HPDE6-E6E7 (cell line): ENCODE results near the gene FAM171A2.
"Not testable (repeated sequence)": the region's sequence is repeated elsewhere in the genome, so short reads cannot be mapped to it uniquely, and the experiment has no call there.

Experiments used
- DNase-seq: peaks from one replicate; pipeline ENCODE4 v3.0.0; 2011; ENCODE audit warnings: missing footprints; ENCODE audit errors: extremely low spot score

FAM171A2 gene

DNA sequence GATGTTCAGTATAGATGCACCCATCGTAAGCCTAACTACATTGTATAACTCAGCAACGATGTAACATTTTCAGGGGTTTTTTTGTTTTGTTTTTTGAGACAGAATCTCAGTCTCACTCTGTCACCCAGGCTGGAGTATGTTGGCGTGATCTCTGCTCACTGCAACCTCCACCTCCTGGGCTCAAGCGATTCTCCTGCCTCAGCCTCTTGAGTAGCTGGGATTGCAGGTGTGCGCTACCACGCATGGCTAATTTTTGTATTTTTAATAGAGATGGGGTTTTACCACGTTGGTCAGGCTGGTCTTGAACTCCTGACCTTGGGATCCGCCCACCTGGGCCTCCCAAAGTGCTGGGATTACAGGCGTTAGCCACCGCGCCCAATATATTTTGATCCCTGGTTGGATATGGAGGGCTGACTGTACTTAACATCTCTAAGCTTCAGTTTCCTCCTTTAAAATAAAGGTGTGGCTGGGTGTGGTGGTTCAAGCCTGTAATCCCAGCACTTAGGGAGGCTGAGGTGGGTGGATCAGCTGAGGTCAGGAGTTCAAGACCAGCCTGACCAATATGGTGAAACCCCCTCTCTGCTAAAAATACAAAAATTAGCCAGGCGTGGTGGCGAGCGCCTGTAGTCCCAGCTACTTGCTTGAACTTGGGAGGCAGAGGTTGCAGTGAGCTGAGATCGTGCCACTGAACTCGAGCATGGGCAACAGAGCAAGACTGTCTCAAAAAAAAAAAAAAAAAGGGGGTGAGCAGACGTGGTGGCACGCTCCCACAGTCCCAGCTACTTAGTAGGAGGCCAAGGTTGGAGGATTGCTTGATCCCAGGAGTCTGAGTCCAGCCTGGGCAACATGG is 16.2 kb downstream of the FAM171A2 start:
- not testable (repeated sequence) for DNase-seq

DNA sequence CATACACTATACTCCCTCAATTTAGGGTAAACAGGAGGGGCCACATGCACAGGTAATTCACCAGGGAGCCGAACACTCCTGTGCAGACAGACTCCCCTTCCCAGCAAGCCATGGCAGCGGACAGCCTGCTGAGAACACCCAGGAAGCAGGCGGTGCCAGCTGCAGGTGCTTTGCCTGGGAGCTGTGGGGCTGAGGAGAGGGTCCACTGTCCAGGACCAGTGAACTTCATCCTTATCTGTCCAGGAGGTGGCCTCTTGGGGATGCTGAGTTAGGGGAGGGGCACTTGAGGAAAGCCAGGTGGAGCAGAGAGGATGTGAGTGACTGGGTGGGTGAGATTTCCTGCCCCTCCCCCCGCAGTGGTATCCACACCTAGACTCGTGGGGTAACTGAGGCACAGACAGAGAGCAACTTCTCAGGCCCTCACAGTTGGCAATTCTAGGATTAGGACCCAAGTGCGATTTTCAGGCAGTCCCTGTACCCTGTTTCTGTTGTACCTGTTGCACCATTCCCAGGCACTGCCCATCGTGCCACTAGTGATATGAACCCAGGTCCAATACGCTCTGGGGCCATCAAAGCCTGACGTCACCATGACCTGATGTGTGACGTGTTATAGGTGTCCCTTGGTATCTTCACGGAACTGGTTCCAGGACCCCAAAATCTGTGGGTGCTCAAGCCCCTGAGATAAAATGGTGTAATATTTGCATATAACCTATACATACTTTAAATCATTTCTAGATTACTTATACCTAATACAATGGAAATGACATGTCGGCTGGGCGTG is 17.4 kb downstream of the FAM171A2 start:
- no peak for DNase-seq

DNA sequence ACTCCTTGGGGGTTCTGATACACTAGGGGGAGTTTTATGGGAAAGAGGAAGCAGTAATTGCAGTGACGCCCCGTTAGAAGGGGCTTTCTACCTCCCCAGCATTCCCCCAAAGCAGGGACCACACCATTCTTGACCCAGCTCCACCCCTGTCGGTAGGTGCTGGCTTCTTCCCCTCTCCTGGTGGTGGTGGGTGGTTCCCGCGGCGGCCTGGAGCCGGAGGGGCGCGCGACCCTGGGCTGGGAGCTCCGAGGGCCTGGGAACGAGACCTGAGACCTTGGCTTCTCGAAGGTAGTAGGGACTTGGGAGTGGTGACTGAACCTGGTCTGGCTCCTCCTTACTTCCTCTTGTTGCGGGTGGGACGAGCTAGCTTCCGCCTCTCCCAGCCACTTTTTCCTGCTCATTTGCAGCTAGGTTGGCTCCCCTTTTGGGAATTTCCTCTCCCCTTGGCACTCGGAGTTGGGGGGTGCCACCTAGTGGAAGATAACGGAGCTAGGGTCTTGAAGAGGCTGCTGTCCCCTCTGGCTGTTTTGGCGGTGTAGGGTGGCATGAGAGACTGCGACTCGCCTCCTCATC is 18.1 kb downstream of the FAM171A2 start:
- no peak for DNase-seq

DNA sequence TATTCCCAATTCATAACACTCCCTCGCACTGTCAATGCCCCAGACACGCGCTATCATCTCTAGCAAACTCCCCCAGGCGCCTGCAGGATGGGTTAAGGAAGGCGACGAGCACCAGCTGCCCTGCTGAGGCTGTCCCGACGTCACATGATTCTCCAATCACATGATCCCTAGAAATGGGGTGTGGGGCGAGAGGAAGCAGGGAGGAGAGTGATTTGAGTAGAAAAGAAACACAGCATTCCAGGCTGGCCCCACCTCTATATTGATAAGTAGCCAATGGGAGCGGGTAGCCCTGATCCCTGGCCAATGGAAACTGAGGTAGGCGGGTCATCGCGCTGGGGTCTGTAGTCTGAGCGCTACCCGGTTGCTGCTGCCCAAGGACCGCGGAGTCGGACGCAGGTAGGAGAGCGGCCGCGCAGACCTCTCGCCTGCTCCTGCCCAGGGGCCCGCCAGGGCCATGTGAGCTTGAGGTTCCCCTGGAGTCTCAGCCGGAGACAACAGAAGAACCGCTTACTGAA is 18.7 kb downstream of the FAM171A2 start, which contains the start of gene GRN:
Gene GRN, plus strand, starts transcription at position 364 of the 515 bp plus-strand sequence. CDS start 3,863 bp downstream, outside the sequence.
- peak; percentile 99 for DNase-seq

DNA sequence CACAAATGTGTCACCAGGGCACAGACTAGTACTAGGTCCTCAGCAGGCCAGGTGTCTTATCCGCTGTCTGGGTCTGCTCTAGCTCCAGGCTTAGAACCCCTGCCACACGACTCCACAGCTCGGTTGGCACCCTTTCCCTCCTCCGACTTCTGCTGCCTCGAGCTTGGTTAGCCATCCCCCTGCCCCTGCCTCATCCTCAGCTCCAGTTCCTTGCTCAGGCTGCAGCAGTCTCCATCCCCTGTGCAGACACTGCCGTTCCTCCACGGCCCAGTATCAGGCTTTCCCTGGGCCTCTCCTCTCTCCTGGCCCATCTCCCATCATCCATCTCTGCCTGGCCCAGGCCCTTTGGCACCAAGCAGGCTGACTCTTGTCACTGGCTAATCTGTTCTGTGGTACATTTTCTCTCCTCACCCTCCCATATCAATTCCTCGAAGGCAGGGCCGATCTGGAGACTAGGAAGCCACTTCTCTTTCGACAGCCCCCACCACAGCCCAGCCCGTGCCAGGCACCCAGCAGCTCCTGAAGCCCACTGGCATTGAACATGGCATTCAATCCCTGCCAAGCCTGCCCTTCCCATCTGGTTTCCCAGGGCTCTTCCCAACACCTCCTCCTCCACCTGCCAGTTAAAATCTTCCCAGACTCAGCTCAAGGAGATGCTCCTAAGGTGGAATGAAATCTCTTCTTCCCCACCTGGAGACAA is 20.0 kb downstream of the FAM171A2 start:
- DNase-seq, result no peak

DNA sequence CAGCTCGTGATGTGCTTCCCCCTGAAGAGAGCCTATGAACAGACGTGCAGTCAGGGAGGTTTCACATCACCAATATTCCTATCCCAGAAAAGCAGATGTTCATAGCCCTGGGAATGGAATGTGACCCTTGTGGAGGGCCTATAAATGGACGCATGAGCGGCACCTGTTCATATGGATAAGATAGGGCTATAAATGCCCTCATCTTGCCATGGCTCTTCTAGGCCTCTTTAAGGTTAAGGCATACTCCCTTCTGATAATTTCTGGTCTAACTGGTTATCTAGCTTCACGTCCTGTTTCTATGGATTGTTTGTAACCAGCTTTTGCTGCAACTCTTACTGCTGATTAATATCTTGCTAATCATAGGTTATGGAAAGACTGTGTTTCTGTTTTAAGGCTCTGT is 23.1 kb downstream of the FAM171A2 start:
- DNase-seq, result not testable (repeated sequence)

DNA sequence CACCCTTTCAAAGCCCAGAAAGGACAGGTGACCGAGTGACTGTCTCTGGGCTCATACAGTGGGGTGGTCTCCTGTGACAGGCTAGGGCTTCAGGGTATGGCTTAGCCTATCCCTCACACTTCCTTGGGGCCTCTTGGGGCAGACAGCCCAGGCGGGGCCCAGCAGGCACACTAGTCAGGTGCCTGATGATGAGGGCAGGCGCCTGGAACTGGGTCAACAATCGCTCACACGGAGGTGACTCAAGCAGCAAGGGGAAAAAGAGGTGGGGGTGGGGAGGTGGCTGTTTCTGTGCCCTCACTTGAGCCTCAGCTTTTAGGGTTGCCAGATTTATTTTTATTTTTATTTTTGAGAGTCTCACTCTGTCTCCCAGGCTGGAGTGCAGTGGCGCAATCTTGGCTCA is 25.0 kb downstream of the FAM171A2 start:
- no peak for DNase-seq

DNA sequence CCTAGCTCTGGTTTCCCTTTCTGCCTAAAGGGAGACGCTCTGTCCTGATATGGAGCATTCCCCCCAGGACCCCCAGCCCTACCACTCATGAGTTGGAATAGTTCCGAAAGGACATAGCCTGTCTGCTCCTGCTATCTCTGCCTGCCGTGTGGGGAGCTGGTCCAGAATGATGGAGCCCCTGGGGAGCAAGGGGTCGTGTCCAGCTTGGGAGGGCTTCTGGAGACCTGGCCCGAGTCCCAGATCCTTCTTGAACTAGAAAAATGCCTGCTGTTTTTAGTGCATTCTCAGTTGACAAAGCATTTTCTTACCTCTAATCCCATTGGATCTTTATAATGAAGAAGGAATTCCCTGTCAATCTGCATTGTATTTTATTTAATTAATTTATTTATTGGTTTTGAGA is 27.7 kb downstream of the FAM171A2 start:
- DNase-seq, result no peak

DNA sequence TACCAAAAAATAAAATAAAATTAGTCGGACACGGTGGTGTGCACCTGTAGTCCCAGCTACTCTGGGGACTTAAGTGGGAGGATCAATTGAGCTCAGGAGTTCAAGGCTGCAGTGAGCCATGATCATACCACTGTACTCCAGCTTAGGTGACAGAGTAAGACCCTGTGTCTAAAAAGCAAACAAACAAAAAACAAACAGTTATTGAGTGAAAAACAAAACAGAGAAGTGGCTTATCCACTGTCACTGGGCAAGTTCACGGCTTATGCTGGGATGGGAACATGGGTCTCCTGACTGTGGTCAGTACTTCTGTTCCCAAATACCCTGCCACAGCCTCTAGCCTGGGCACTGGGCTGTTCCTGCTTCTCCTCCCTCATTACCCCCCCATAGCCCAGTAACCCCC is 28.1 kb downstream of the FAM171A2 start:
- no peak for DNase-seq

DNA sequence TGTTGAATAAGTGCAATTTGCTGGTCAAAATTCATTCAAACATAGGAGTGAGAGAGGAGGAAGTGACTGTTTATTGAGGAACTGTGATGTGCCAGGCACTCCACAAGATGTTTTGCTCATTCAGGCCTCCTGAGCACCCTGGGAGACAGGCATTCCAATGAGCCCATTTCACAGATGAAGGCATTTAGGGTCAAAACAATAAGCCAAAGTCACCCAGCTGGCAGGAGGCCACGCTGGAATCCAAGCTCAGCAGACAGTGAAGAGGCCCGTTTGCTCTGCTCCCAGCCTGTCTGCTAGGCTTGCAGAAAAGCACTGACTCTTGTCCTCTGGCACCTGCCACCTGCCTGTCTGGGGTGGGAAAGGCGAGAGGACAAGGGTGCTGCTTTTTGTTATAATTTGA is 28.9 kb downstream of the FAM171A2 start:
- DNase-seq, result no peak

DNA sequence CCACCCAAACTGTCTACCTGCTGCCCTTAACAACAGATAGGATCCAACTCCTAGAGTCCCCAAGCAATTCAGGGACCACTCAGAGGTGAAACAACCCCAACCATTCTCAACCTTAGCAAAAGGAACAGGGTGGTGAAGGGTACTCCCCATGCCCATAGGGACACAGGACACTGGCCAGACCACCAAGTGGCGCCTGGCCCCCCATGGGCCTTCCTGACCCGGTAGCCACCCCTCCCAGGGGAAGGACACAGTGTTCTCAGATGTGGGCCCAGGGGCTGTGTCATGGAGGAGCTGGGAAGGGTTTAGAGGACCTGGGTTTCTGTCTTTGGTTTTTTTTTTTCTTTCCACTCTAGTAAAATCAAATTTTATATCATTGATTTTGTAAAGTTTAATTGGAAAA is 29.3 kb downstream of the FAM171A2 start:
- no peak for DNase-seq

DNA sequence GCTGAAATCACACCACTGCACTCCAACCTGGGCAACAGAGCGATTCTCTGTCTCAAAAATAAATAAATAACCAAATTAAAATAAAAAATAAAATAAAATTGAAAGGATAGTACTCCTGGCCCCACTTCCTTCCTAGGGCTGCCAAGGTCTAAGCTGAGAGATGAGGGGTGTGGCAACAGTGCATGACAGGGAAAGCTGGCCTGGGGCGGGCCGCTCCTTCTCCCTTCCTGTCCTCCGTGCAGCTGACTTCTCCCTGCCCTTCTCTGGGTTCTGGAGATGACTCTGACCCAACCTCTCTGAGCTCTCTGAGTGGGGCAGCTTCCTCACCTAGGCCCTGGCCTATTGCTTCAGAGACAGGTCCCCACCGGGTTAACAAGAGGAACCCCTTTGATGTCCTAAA is 30.3 kb downstream of the FAM171A2 start:
- no peak for DNase-seq

DNA sequence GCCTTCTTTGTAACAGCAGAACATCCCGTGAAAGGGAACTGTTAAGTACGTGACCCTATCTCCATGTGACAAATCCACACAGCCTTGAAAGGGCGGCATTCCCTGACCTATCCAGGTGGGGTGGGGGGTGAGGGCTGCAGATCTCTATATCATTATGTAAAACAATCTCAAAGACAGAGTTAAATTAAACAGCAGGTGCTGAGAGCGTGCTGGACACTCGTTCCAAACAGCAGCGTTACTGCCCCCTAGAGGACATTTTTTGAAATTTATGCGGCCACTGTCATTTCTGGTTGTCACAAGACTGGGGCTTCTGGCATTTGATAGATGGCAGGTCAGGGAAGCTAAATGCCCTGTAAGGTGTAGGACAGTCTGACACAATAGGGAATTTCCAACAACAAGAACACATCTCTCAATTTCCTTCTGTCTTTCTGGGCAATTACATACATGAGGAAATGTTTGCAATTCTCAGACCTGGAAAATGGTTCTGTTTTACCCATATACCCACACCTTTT is 32.3 kb downstream of the FAM171A2 start:
- no peak for DNase-seq

DNA sequence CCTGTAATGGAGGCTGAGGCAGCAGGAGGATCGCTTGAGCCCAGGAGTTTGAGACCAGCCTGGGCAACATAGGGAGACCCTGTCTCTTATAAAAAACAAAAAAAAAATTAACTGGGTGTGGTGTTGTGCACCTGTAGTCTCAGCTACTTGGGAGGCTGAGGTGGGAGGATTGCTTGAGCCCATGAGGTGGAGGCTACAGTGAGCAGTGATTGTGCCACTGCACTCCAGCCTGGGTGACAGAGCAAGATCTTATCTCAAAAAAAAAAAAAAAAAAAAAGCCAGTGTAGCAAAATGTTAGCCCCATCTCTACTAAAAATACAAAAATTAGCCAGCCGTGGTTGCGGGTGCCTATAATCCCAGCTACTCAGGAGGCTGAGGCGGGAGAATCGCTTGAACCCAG is 33.4 kb downstream of the FAM171A2 start:
- DNase-seq, result not testable (repeated sequence)

DNA sequence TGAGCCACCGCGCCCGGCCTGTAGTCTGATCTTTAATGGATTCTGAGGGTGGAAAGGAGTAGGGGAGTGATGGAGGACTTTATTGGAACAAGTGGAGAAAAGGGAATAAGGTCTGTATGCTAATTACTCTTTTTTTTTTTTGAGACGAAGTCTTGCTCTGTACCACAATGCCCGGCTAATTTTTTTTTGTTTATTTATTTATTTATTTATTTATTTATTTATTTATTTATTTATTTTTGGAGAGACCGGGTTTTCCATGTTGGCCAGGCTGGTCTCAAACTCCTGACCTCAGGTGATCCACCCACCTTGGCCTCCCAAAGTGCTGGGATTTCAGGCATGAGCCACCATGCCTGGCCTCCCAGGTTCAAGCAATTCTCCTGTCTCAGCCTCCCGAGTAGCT is 34.1 kb downstream of the FAM171A2 start:
- DNase-seq, result not testable (repeated sequence)

DNA sequence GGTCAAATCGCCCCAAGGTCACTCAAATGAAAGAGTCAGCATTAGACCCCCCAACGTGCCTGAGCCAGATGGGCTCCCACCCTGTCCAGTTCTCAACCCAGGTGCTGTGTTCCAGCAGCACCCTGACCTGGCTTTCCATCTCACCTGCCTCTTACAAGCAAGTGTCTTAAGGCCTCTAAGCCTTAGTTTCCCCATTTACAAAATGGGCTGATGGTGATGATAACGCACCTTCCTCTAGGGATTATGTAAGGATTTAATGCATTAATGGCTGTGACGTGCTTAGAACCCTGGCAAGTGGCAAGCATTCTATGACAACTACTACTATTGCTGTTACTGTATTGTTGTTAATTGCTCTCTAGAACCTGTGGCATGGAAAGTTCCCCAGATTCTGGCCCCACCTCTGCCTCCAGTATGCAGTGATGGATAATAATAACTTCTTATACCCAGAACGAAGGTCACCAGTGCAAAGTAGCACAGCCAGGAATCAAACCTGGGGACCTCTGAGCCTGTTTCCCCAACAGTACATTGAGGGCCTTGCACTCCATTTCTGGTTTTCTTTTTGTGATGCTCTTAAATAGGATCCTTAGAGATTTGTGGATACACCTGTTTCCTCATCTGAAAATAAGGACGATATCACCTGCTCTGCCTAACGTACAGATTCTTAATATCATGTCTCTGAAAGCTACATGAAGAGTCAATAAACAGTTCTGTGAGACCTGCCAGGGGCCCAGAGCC is 35.8 kb downstream of the FAM171A2 start:
- DNase-seq, result no peak

DNA sequence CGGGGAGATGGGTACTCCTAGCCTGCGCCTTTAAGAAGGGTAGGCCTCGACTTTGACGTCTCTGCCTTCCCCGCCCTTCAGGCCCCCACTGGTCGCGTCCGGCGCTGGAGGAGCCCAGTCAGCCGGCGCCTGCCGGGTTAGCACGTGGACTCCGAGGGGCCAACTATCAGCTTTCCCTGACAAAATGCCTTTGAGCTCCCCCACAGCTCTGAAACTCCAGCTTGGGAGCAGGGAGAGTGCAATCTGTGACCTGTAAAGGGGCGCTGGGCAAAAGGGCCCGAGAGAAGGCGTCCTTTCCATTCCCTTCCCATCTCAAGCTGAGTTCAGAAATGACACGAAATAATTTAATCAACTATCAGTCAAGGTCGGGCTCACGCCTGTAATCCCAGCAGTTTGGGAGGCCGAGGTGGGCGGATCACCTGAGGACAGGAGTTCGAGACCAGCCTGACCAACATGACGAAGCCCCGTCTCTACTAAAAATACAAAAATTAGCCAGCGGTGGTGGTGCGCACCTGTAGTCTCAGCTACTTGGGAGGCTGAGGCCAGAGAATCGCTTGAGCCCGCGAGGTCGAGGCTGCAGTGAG is 36.7 kb downstream of the FAM171A2 start:
- peak; percentile 97 for DNase-seq

DNA sequence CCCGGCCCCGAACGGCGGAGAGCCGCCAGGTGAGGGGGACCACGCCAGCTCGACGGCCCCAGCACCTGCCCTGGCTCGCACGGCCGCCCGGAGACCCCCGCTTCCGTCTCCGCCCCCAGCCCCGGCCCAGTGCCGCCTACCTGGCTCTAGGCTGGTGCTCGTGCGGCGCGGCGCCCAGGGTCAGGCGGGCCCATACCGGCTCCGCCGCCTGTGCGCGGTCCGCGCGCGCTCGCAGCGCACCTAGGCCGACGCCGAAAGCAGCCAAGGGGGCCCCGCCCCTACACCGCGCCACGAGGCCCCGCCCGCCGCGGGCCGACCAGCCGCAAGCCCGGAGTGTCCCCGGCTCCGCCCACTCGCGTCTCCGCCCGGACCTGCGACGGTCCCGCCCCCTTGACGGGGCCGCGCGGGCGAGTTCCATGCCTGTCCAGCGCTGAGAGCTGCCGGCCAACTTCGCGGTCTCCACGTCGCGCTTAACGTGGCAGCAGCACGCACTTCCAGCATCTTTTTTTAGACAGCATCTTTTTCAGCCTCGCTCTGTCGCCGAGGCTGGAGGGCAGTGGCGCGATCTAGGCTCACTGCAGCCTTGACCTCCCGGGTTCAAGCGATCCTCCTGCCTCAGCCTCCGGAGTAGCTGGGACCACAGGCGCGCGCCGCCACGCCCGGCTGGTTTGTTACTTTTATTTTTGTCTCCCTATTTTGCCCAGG is 38.9 kb downstream of the FAM171A2 start, which contains the start of gene SLC25A39:
Gene SLC25A39, minus strand, starts transcription at position 253 of the 705 bp plus-strand sequence. CDS start 1,261 bp downstream, outside the sequence.
- DNase-seq, result no peak

DNA sequence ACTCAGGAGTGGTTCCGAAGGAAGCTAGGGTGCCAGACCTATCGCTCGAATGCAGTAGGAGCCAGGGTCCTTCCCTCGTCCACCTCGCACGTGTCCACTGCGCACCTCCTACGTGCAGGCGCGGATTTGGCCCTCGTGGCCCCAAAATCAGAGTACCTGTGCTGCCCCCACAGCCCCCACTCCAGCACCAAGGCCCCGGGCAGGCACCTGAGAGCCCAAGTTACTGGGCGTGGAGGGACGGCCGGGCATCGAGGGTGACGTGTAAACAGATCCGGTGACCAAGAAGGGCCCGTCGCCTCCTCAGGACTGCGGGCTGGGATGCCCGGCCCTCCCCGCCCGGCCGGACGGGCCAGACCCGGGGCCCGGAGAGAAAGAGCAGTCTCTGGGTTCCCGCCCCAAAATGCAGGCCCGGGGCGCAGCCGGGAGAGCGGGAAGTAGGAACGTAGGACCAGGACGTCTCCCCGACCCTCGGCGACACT is 39.5 kb downstream of the FAM171A2 start:
- DNase-seq, result no peak
